22Rv1 (cell line): ENCODE measurements around the gene CERK.

Experiments used
- ZFX ChIP-seq: fragments of 450-650 bp; IDR thresholded peaks from 2 replicates; pipeline ENCODE4 v1.6.1; 2017; ENCODE audit warnings: antibody characterized with exemption, borderline replicate concordance
- TF ChIP-seq, protein P1 (sequence below): fragments of 450-650 bp; IDR thresholded peaks from 2 replicates; pipeline ENCODE4 v1.5.1; 2017; ENCODE audit warnings: mild to moderate bottlenecking

DNA sequence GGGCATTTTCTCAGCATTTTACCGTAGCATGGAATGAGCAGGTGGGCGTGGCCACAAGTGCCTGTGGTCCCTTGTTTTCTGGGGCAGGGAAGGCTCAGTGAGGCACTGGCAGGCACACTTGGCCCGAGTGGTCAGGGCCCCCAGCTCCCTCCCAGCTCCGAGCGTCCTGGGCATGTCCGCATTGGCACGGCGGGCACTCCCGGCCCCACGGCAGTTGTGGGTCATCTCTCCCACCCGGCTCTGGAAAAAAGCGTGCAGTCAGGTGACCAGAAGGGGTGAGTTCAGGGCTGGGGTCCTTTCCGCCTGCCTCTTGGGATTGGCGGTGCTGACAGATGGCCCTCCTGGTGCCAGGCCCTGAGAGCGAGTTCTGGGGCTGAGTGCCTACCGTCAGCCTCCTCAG, 62.1 kb downstream of the CERK start:
- TF ChIP-seq, protein P1, sequence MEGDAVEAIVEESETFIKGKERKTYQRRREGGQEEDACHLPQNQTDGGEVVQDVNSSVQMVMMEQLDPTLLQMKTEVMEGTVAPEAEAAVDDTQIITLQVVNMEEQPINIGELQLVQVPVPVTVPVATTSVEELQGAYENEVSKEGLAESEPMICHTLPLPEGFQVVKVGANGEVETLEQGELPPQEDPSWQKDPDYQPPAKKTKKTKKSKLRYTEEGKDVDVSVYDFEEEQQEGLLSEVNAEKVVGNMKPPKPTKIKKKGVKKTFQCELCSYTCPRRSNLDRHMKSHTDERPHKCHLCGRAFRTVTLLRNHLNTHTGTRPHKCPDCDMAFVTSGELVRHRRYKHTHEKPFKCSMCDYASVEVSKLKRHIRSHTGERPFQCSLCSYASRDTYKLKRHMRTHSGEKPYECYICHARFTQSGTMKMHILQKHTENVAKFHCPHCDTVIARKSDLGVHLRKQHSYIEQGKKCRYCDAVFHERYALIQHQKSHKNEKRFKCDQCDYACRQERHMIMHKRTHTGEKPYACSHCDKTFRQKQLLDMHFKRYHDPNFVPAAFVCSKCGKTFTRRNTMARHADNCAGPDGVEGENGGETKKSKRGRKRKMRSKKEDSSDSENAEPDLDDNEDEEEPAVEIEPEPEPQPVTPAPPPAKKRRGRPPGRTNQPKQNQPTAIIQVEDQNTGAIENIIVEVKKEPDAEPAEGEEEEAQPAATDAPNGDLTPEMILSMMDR, result no peak
- no peak for TF ChIP-seq ZFX
